HG03175 (cell line): ENCODE data around the gene CHRNA10.

ENCODE experiments used
- ATAC-seq: cut with Tn5 transposase; IDR thresholded peaks from one replicate; pipeline ENCODE4 v1.9.1; 2021; ENCODE audit warnings: mild to moderate bottlenecking, moderate library complexity; ENCODE audit not compliant: unreplicated experiment

CHRNA10 gene

DNA sequence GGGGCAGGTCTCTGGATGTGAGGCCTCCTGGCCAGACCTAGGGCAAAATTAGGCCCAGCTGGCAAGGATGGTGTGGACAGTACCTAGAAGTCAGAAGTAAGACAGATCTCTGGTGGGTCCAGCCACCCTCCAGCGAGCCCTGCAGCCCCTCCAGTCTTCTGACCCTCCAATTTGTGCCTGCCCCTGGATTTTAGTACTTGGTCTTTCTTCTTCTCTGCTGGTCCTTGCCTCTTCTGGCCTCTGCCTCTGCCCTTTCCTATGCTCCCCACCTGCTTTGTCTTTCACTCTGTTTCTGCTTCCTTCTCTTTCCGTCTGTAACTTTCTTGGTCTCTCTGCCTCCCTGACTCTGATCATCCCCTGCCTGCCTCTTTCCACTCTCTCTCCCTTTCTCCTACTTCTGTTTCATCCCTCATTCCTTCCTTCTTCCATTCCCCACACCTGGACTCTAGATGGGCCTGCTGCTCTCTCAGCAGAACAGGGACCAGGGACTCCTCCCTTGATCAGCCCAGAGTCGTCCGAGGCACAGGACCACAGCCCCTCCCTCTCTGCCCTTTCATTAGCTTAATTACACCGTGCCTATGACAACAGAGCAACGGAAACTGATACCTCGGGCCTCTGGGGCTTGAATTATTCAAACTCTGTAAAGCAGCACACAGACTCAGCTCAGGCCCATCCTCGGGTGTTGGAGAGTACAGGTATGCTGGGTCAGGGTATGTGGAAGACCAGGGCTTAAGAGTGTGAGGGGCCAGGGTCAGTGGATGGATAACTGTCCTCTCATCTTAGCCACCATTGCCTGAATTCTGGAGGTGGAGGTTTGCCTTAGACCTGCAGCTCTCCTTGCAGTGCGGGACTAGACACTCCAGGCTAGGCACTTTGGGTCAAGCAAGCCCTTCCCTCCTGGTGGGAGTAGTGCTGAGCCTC, at the start of gene CHRNA10:
Gene CHRNA10, minus strand, starts transcription at position 51 of the 921 bp plus-strand sequence. CDS start 72 bp downstream, outside the sequence.
- ATAC-seq: no peak

GRCh38 chr11:3712274-3712673, 41.1 kb upstream of the CHRNA10 start:
- no peak for ATAC-seq

DNA sequence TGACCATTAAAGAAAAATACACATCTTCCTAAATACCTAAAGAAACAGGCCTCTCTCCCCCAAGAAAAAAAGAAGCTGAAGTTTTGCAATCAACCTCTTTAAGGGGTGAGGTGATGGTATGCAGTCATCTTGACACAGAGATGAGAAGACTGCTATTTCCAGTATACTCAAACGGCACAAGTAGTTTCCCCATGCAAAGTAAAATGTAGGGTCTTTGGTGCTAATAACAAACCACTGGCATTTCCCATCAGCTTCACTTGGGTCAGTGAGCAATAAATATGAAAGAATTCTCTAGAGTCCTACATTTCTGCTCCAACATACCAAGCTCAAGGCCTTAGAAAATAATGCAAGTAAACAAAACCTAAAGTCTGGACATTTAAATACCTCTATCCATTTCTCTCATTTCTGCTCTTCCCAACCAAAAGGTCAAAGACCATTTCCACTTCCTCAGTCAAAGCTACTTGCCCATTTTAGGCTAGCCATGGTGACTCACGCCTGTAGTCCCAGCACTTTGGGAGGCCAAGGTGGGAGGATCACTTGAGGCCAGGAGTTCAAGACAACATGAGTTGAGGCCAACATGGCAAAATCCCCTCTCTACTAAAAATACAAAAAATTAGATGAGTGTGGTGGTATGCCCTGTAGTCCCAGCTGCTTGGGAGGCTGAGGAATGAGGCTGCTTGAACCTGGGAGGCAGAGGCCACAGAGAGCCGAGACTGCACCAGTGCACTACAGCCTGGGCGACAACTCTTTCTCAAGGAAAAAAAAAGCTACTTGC, 39.5 kb upstream of the CHRNA10 start:
- ATAC-seq: no peak

DNA sequence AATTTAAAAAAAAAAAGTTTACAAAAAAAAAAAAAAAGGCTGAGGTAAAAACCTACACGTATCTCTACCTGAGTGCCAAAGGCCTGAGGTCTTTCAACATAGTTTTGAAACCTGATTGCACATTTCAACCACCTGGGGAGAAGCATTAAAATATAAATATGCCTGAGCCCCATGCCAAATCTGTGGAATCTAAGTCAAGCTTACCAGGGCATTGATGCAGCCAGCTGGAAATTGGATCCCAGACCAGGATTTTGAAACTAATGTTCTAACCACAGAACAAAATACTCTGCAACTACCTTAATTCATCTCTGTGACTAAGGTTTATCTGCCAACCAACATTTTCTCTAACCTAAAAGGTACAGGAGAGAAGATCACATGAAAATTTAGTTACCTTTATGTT, 38.8 kb upstream of the CHRNA10 start:
- no peak for ATAC-seq

- no peak for ATAC-seq
Measured at GRCh38 chr11:3707176-3707575, 36.0 kb upstream of the CHRNA10 start.

DNA sequence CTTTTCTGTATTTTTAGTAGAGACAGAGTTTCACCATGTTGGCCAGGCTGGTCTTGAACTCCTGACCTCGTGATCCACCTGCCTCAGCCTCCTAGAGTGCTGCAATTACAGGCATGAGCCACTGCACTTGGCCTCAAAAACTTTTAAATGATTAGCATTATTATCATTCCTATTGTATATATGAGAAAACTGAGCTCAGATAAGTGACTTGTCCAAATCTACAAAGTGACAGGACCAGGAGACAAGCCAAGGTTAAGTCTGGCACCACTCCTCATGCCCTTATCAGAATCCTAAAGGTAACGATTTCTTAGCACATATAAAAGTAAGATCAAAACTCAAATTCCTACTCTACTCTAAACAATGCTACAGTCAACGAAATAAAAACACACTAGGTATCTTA, 32.2 kb upstream of the CHRNA10 start:
- ATAC-seq: no peak

GRCh38 chr11:3700910-3701309, 29.7 kb upstream of the CHRNA10 start:
- no peak for ATAC-seq

GRCh38 chr11:3700410-3700809, 29.2 kb upstream of the CHRNA10 start:
- ATAC-seq: no peak

DNA sequence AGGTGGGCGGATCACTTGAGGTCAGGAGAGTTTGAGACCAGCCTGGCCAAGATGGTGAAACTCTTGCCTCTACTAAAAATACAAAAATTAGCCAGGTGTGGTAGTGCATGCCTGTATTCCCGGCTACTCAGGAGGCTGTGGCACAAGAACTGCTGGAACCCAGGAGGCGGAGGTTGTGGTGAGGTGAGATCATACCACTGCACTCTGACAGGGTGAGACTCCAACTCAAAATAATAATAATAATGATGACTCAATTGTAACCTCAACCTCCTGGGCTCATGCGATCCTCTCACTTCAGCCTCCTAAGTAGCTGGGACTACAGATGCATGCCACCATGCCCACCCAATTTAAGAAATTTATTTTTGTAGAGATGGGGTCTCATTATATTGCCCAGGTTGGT, 15.6 kb upstream of the CHRNA10 start:
- no peak for ATAC-seq

GRCh38 chr11:3685923-3686322, 14.7 kb upstream of the CHRNA10 start:
- ATAC-seq: no peak

DNA sequence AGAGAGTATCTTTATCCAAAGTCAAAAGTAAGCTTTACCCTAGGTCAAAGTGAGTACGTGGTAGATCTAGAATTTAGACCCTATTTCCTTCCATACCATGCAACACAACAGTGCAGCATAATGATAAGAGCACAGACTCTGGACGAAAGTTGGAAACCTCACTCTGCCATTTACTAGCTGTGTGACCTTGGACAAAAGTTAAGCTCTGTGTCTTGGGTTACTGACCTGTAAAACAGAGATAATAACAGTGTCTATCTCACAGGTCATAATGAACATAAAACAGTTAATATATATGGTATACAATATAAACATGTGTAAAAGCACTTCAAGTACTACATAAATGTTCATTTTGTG, 13.6 kb upstream of the CHRNA10 start:
- no peak for ATAC-seq

DNA sequence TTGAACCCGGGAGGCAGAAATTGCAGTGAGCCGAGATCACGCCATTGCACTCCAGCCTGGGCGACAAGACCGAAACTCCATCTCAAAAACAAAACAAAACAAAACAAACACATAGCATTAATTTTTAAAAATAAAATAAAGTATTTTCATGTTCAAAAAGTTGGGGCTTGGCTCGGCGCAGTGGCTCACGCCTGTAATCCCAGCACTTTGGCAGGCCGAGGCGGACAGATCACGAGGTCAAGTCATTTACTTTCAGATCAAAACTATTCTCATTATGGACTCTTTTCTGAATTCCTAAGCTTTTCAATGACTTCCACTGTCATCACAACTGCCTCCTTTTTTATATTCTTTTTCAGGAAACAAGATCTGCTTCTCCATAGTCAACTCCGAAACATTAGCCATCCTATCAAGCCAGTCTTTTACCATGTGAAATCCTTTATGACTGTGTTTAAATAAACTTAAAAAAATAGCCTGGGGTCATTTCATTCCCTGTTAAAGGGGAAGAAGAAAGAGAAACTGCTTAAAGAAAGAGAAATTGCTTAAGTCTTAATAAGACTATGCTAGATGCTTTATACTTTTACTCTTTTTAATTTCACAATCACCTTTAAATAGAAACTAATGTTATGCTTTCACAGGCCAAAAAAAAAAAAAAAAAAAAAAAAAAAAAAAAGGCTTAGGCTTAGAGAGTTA, 13.1 kb upstream of the CHRNA10 start:
- no peak for ATAC-seq

- ATAC-seq: no peak
Measured at GRCh38 chr11:3683039-3683438, 11.9 kb upstream of the CHRNA10 start.

DNA sequence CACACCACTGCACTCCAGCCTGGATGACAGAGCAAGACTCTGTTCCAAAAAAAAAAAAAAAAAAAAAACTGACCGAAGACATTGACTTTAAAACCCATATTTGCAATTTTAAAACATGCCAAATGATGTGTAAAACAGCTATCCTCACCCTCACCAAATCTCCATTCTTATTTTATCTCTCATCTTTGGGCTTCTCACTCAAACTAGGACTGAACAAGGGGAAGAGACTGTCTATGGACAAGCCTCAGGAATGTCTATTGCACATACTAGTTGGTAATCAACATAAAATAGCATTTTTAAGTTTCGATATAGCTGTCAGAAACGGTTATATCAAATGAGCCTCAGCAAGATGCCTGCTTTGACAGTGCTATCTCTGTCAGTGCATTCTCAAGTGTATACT, 7.9 kb upstream of the CHRNA10 start:
- ATAC-seq: no peak

- ATAC-seq: no peak
Measured at GRCh38 chr11:3675971-3676370, 4.8 kb upstream of the CHRNA10 start.

DNA sequence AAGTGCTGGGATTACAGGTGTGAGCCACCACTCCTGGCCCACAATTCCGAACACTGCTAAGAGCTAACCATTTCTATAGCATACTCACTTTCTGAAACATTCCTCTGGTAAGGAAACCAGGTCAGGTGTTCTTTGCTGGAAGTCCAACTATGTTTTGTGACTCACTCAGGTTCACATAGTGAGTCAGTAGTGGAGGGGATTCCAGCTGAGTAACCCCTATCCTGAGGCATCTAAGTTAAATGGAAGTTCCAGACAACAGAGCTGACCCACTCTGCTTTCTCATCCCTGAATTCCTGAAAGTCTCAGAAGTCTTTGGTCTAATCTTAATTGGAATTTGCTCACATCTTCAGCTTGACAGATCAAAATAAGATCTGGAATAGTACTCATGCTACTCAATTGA, 3.0 kb upstream of the CHRNA10 start:
- no peak for ATAC-seq

DNA sequence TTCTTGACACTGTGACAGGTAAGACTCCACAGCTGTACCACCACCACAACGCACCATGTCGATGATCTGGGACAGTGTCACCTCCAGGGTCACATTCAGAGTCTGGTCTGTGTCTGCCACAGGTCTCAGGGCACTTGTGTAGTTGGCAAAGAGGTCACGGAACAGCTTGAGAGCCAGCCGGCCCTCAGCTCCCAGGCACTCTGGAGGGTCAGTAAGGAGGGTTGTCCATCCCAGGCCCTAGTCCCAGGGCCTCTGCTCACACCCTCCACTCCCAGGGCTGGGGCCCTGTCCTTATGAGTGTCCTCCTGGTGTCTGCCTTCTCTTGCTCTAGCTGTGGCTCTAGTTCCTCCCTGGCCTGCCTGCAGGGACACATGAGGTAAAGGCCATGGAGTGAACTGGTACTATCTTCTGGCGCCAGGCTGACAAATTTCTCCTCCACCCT, 1.4 kb downstream of the CHRNA10 start:
- no peak for ATAC-seq

DNA sequence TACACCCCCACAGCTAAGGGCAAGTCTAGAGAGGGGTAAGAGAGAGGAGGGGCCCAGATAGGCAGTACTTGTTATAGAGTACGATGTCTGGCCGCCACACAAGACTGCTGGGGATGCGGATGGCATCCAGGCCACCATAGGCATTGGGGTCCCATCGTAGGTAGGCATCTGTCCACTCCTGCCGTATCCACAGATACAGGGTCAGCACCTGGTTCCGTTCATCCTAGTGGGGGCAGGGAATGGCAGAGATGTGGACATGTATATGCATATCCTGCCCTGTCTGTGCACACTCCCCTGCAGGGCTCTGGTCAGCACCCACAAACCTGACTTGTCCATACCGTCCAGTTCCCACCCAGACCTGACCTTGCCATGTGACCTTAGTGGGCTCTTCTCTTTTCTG, 2.1 kb downstream of the CHRNA10 start:
- no peak for ATAC-seq

- ATAC-seq: no peak
Measured at GRCh38 chr11:3667149-3668035, 3.8 kb downstream of the CHRNA10 start.

DNA sequence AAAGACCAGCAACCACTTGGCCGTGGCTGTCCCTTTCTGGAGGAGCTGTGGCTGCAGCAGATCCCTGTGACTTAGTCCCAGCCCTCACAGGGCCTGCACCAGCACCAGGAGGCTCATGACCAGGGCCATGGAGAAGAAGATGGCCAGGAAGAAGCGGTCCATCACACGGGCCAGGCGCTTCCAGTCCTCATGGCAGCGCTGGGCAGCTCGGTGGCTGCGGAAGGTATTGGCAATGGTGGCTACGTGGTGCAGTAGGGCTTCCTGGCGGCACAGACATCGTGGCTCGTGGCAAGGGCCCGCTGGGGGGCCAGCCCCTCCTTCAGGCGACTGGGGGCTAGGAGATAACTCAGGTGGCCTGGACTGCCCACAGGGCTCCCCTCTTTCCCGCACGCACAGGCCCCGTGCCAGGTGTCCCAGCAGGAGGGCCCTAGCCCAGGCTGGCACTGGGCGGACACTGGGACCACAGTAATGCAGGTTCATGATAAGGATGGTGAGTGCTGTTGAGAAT, 5.1 kb downstream of the CHRNA10 start:
- no peak for ATAC-seq
